Fibroblast of lung (primary cell): Measurements from ENCODE around the gene OR4K2. TPM values are rescaled to one million over a fixed set of nuclear protein-coding genes. Genes with fewer than 3 reads are reported as not detected.

ENCODE experiments used
- DNase-seq, 2 donors: peaks; one replicate each; pipeline versions ENCODE4 v3.0.0 to v3.0.0-alpha.2; 2010; ENCODE audit warnings: low read depth in 2 of 2
- H2AFZ ChIP-seq: 2 replicates; pipeline ENCODE4 v1.5.1; 2012; ENCODE audit warnings: low read length, control low read depth, inconsistent platforms
- H3K27ac ChIP-seq: 2 replicates; pipeline ENCODE4 v1.5.1; 2011; ENCODE audit warnings: low read length, control low read depth; ENCODE audit not compliant: insufficient read depth
- H3K27me3 ChIP-seq: 2 replicates; pipeline ENCODE4 v1.5.1; 2011; ENCODE audit warnings: mild to moderate bottlenecking, low read length; ENCODE audit not compliant: control insufficient read depth, insufficient read depth
- H3K36me3 ChIP-seq: 2 replicates; pipeline ENCODE4 v1.5.1; 2011; ENCODE audit warnings: low read length; ENCODE audit not compliant: control insufficient read depth, insufficient read depth
- H3K4me1 ChIP-seq: 2 replicates; pipeline ENCODE4 v1.5.1; 2011; ENCODE audit warnings: low read length; ENCODE audit not compliant: control insufficient read depth, insufficient read depth; ENCODE audit errors: extremely low read depth
- H3K4me2 ChIP-seq: 2 replicates; pipeline ENCODE4 v1.5.1; 2011; ENCODE audit warnings: low read length, control low read depth; ENCODE audit not compliant: insufficient read depth; ENCODE audit errors: extremely low read depth
- H3K4me3 ChIP-seq, 4 experiments: fragments of 200-600 bp in 1 of 4; sonication (generic) in 1 of 4; replicated peaks in 1 of 4; 2 replicates each; pipeline ENCODE4 v1.5.1; 2011 to 2016; ENCODE audit warnings: low read length in 4 of 4, low read depth in 3 of 4, mild to moderate bottlenecking in 3 of 4, control low read depth in 2 of 4, inconsistent platforms in 1 of 4, mixed read lengths in 1 of 4; ENCODE audit not compliant: insufficient read depth in 1 of 4; ENCODE audit errors: control extremely low read depth in 1 of 4
- H3K79me2 ChIP-seq: 2 replicates; pipeline ENCODE4 v1.5.1; 2012; ENCODE audit warnings: mild to moderate bottlenecking, low read length, inconsistent platforms; ENCODE audit not compliant: control insufficient read depth, insufficient read depth
- H3K9ac ChIP-seq: 2 replicates; pipeline ENCODE4 v1.5.1; 2011; ENCODE audit warnings: mild to moderate bottlenecking, low read length, control low read depth; ENCODE audit not compliant: insufficient read depth
- H3K9me3 ChIP-seq: 2 replicates; pipeline ENCODE4 v1.5.1; 2012; ENCODE audit warnings: low read depth, low read length; ENCODE audit not compliant: control insufficient read depth, insufficient read depth
- H4K20me1 ChIP-seq: 2 replicates; pipeline ENCODE4 v1.5.1; 2011; ENCODE audit warnings: low read length; ENCODE audit not compliant: control insufficient read depth, insufficient read depth; ENCODE audit errors: extremely low read depth
- CTCF ChIP-seq, 2 donors: IDR thresholded peaks in 1 of 2; conservative IDR thresholded peaks in 1 of 2; 1 replicate in 1 of 2; 2 replicates in 1 of 2; pipeline ENCODE4 v1.5.1; 2011 to 2012; ENCODE audit warnings: low read length in 2 of 2, control low read depth in 1 of 2, inconsistent platforms in 1 of 2, low read depth in 1 of 2, mild to moderate bottlenecking in 1 of 2
- EZH2 ChIP-seq: IDR thresholded peaks from 2 replicates; pipeline ENCODE4 v1.5.1; 2012; ENCODE audit warnings: low read length, control low read depth, mild to moderate bottlenecking; ENCODE audit errors: missing control alignments
- polyA plus RNA-seq, 2 donors: library from polyadenylated mRNA; depleted of rRNA in 1 of 2; stranded (reverse) in 1 of 2; unstranded in 1 of 2; fragments of >200 nt; gene quantifications; 2 replicates each; pipeline ENCODE4 v1.2.1, GENCODE V29; 2011 to 2012; ENCODE audit warnings: missing spikeins in 1 of 2
- total RNA-seq: library from RNA; depleted of rRNA; stranded (reverse); fragments of >200 nt; gene quantifications from 2 replicates; pipeline ENCODE4 v1.2.1, GENCODE V29; 2014

Gene OR4K2
- total and polyA plus RNA-seq, 2 donors (not counting 1 experiment from before 2014, with no cell fraction given): not detected

- TF ChIP-seq EZH2 (no peak), CTCF (conservative IDR thresholded peaks at IDR 0.05 in 1 of 2, IDR thresholded peaks at IDR 0.05 in 1 of 2; ENCODE audit: low read depth in 1 of 2, low read length in 2 of 2) (no peak)
- Histone ChIP-seq H3K4me3 (no peak overlapping the region), H3K4me1 (no peaks in the 10 kb centered on the region), H3K27ac (no peak overlapping the region), H3K36me3 (no peaks in the 10 kb centered on the region), H3K27me3 (no peaks in the 10 kb centered on the region), H3K4me2 (no peak overlapping the region), H4K20me1 (no peaks in the 10 kb centered on the region), H3K9me3 (no peaks in the 10 kb centered on the region), H3K79me2 (no peaks in the 10 kb centered on the region), H3K9ac (no peak overlapping the region), H2AFZ (no peak overlapping the region)
- no peak for DNase-seq
These were observed 43.8 kb downstream of the OR4K2 start for GRCh38 chr14:19918553-19919264.

- no peak within 1 kb of the TSS for H3K27ac ChIP-seq
- no peak within 1 kb of the TSS for H2AFZ ChIP-seq
- H3K9me3 ChIP-seq: no peaks in the 10 kb centered on the region
- no peaks in the 10 kb centered on the region for H3K79me2 ChIP-seq
- no peak within 1 kb of the TSS for H3K9ac ChIP-seq
- no peak within 1 kb of the TSS for H3K4me2 ChIP-seq
- TF ChIP-seq EZH2 (no peak), CTCF (conservative IDR thresholded peaks at IDR 0.05 in 1 of 2, IDR thresholded peaks at IDR 0.05 in 1 of 2; ENCODE audit: low read depth in 1 of 2, low read length in 2 of 2) (no peak)
- H3K36me3 ChIP-seq: no peaks in the 10 kb centered on the region
- DNase-seq: no peak
- H3K27me3 ChIP-seq: no peaks in the 10 kb centered on the region
- H3K4me3 ChIP-seq: no peak within 1 kb of the TSS
- no peaks in the 10 kb centered on the region for H4K20me1 ChIP-seq
- no peaks in the 10 kb centered on the region for H3K4me1 ChIP-seq
These were observed 45.2 kb downstream of the OR4K2 start, which contains the start of gene OR4K5 for GRCh38 chr14:19920021-19920657. OR4K5 (plus strand) TSS chr14:19920607; CDS start chr14:19920607, 0 bp downstream.

GRCh38 chr14:19930617-19931016 lies 55.7 kb downstream of the OR4K2 start, which contains the start of gene OR4K1:
OR4K1 (plus strand) TSS chr14:19930917; CDS start chr14:19935667, 4,750 bp downstream.
- Histone ChIP-seq H3K27me3 (no peaks in the 10 kb centered on the region), H3K79me2 (no peaks in the 10 kb centered on the region), H3K4me3 (no peak within 1 kb of the TSS), H3K4me2 (no peak within 1 kb of the TSS), H2AFZ (no peak within 1 kb of the TSS), H3K36me3 (no peaks in the 10 kb centered on the region), H3K9me3 (no peaks in the 10 kb centered on the region), H3K9ac (no peak within 1 kb of the TSS), H4K20me1 (no peaks in the 10 kb centered on the region), H3K27ac (no peak within 1 kb of the TSS), H3K4me1 (no peaks in the 10 kb centered on the region)
- DNase-seq: no peak
- TF ChIP-seq CTCF (conservative IDR thresholded peaks at IDR 0.05 in 1 of 2, IDR thresholded peaks at IDR 0.05 in 1 of 2; ENCODE audit: low read depth in 1 of 2, low read length in 2 of 2) (no peak), EZH2 (no peak)
